NOMO-1 treated with DMSO at 0.1 percent for 48 hours (cell line): ENCODE measurements around the gene DPH2.

Experiments
- DNase-seq: peaks from one replicate; lab custom pipeline; 2025; ENCODE audit not compliant: unreplicated experiment; lab: John Stamatoyannopoulos, UW

DPH2 gene

DNA sequence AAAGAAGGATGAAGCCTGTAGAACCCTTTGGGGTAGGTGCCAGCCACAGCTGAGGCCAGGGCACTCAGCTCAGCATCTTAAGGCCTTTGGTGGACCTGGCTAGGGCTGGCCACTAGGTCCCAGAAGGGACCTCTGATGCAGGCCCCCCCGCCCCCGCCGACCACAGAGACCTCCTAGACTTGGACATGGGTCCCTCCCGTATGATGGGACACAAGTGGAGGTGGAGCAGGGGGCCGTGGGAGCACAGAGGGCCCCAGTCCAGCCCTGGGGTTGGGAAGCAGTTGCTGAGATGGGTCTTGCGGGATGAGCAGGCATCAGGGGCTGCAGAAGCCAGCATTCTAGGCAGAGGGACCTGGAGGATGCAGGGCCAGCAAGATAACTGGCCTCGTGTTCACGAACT is 12.4 kb downstream of the DPH2 start:
- DNase-seq, result no peak

GRCh38 chr1:43982808-43983207 is 13.0 kb downstream of the DPH2 start:
- no peak for DNase-seq

GRCh38 chr1:43983253-43983899 is 13.6 kb downstream of the DPH2 start:
- DNase-seq, result no peak

- no peak for DNase-seq
Observed at GRCh38 chr1:43984855-43985254, 15.0 kb downstream of the DPH2 start.

- DNase-seq, result no peak
Observed at GRCh38 chr1:43985984-43986595, 16.3 kb downstream of the DPH2 start.

DNA sequence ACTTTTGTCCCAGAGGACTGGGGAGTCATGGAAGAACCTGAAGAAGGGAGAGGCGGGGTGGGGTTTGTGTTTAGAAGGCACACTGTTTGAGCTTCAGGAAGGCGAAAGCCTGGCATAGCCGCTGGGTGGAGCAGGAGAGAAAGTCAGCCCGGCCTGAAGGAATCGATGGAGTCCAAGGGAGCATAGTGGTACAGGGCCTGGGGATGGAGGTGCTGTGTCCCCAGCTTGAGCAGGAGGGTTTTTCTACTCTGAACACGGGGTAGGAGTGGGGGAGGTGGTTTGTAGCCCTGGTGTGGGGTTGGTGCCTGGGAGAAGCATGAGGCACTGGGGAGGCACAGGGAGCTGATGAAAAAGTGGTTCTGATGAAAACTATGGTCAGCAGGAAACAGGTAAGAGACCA is 16.9 kb downstream of the DPH2 start:
- no peak for DNase-seq

- DNase-seq, result no peak
Observed at GRCh38 chr1:43987159-43987902, 17.5 kb downstream of the DPH2 start.

DNA sequence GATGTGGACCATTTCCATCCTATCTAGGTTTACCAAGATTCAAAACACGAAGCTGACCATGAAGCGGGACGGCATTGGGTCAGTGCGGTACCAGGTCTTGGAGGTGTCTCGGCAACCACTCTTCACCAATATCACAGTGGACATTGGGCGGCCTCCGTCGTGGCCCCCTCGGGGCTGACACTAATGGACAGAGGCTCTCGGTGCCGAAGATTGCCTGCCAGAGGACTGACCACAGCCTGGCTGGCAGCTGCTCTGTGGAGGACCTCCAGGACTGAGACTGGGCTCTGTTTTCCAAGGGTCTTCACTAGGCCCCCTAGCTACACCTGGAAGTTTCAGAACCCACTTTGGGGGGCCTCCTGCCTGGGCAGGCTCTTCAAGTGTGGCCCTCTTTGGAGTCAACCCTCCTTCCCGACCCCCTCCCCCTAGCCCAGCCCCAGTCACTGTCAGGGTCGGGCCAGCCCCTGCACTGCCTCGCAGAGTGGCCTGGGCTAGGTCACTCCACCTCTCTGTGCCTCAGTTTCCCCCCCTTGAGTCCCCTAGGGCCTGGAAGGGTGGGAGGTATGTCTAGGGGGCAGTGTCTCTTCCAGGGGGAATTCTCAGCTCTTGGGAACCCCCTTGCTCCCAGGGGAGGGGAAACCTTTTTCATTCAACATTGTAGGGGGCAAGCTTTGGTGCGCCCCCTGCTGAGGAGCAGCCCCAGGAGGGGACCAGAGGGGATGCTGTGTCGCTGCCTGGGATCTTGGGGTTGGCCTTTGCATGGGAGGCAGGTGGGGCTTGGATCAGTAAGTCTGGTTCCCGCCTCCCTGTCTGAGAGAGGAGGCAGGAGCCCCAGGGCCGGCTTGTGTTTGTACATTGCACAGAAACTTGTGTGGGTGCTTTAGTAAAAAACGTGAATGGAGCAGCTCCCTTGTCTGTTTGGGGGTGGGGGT is 20.7 kb downstream of the DPH2 start:
- DNase-seq, result no peak

DNA sequence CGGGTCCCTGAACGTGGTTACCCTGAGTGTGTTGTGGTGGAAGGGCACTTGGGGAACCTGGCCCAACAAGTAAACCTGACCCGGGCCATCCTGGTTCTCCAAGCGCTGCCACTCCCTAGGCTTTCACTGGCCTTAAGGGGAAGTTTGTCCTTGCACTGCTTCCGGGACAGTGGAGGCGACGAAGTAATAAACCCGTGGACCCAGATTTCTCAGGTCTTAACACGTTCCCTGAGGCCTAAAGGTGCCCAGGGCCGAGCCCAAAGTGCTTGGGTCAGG is 21.3 kb downstream of the DPH2 start:
- DNase-seq, result no peak

GRCh38 chr1:43991476-43992231 is 21.8 kb downstream of the DPH2 start, which contains the start of gene CCDC24:
TSS of gene CCDC24 (plus strand) at chr1:43991599. CDS start at chr1:43991879, 280 bp downstream.
- peak; percentile 88 for DNase-seq

DNA sequence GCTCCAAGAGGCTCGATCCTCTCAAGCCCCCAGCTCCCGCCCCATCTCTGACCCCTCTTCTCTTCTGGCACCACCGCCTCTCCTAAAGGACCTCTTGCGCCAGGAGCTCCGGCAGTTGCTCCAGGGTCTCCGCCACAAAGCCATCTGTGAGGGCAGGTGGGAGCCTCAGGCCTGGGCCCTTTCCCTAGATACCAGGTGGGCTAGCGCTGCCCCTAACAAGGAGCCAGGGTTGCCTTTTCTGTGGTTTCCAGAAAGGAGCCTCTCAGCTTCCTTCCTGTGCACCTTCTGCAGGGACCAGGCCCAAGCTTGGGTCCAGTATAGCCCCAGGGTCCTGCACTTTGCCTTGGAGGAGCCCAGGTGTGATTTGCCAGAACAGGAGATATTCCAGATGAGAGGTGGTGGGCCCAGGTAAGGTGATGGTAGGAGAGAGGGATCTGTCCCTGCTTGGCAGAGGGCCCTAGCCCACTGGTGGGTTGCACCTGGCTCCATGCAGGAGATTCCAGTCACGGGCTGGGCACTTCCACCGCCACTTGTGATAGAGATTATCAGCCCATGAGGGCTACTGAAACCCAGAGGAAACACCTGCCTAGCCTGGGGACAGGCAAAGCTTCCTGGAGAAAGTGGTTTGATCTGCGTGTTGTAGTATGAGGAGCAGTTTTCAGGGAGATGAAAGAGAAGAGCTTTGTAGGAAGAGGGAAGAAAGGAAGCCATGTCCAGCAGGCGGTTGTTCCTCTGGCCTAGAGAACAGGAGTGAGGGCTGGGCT is 22.6 kb downstream of the DPH2 start:
- no peak for DNase-seq

- DNase-seq, result no peak
Observed at GRCh38 chr1:43993206-43993914, 23.6 kb downstream of the DPH2 start.

GRCh38 chr1:43994071-43994470 is 24.3 kb downstream of the DPH2 start:
- DNase-seq, result no peak

DNA sequence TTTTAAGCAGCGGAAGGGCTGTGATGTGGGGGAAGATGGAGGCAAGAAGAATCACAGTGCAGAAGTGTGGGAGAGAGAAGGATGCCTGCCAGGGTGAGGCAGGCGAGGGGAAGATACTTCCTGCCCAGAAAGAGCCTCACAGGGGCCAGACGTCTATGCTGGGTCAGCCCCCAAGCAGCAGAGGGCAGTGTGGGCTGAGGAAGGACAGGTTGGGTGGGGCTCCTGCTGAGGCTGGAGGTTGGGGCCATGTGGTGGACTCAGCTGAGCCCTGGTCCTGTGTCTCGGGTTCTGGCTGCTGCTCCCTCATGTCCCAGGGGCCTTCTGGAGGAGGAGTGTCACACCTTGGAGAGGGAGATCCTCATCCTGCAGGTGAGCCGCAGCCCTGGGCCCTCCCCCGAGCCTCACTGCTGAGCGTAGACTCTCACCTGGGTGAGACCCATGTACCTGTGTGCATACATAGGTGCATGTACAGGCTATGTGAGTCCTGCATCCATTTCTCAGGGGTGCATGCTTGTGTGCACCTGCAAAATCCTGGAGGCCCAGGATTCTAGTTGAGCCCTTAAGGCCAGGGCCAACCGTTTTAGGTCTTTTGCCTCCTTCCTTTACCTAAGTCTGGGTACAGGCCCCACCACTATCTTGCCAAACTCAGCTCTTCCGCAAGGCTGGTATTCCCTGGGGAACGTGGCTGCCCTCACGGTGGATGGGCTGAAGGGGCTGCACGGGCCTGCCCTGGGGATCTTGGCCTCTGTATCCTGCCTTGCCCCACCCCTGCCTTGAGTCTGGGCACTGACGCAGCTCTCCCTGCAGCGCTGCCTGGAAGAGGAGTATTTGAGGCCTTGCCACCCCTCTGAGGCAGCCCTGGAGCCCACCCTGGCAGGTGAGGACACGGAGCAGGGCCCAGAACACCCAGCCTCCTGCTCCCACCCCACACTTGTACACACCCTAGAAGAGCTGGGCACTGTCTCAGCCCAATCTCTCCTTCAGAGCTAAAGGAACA is 25.3 kb downstream of the DPH2 start:
- DNase-seq, result peak; percentile 53

DNA sequence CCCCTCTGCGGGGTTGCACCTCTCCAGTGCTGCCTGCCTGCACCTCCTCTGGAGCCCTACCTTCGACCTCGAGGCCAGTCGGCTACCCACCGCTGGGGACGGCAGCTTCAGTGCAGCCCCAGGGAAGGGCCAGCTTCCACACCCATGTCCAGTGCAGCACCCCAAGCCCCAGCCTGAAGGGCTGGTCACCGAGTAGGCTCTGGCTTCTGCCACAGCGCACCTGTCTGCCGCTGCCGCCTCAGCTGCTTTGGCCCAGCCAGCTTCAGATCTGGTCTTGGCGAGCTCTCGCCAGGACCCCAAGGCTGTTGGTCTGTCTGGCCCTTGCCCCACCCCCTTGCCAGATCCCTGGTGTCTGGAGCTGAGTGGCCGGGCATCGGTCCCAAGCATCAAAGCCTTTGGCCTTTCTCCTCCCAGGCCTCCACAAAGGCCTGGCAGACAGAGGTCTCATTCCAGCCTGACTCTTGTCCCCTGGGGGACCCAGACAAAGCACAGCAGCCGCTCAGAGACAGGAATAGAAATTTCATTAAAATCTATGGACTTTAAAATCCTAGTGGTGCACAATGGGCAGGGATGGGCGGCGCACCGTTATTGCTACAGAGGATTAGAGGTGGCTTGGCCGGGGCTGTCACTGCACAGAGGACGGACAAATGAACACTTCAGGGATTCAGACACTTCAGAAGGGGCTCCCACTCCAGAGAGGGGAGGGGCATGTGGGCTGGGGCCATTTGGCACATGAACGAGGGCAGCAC is 26.3 kb downstream of the DPH2 start:
- no peak for DNase-seq

GRCh38 chr1:43996733-43997115 is 26.9 kb downstream of the DPH2 start:
- DNase-seq, result no peak

DNA sequence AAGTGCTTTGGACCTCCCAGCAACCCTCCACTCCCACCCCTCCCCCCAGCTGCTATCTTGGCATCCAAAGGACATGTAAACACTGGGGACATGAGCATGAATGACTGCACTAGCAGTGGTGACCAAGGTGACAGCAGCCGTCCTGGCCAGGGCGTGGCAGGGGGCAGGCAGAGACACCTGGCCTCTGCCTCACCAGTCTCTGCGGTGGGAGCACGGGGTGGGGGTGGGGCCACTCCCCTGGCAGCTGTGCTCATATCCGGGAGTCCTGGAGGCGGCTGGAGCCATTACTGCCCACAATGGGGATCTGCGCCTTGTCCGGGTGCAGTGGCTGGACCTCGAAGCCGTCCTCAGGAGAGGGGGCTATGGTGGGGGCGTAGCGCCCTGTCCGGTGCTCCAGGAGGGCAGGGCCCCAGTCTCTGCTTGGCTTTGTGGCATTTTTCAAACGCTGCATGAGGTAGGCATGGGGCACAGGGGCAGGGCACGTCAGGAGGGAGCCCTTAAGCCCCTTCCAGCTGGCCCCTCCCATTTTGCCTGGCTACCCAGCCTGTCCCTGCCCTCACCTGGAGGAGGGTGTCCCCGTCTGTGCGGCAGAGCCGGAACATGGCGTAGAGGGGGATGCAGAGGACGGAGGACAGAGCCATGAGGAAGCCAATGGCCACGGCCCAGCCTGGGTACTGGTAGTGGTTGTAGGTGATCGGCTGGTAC is 27.6 kb downstream of the DPH2 start:
- DNase-seq, result no peak
